ENCODE measurements around the gene GLG1.

GLG1 gene

GRCh38 chr16:74651841-74652240 lies 44.9 kb upstream of the GLG1 start:
- ATAC-seq = no peak
- TF ChIP-seq, protein P1, sequence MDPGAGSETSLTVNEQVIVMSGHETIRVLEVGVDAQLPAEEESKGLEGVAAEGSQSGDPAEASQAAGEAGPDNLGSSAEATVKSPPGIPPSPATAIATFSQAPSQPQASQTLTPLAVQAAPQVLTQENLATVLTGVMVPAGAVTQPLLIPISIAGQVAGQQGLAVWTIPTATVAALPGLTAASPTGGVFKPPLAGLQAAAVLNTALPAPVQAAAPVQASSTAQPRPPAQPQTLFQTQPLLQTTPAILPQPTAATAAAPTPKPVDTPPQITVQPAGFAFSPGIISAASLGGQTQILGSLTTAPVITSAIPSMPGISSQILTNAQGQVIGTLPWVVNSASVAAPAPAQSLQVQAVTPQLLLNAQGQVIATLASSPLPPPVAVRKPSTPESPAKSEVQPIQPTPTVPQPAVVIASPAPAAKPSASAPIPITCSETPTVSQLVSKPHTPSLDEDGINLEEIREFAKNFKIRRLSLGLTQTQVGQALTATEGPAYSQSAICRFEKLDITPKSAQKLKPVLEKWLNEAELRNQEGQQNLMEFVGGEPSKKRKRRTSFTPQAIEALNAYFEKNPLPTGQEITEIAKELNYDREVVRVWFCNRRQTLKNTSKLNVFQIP (CRISPR knock-in tag; IDR thresholded peaks at IDR 0.05; ENCODE audit: borderline replicate concordance, low read depth) = no peak

DNA sequence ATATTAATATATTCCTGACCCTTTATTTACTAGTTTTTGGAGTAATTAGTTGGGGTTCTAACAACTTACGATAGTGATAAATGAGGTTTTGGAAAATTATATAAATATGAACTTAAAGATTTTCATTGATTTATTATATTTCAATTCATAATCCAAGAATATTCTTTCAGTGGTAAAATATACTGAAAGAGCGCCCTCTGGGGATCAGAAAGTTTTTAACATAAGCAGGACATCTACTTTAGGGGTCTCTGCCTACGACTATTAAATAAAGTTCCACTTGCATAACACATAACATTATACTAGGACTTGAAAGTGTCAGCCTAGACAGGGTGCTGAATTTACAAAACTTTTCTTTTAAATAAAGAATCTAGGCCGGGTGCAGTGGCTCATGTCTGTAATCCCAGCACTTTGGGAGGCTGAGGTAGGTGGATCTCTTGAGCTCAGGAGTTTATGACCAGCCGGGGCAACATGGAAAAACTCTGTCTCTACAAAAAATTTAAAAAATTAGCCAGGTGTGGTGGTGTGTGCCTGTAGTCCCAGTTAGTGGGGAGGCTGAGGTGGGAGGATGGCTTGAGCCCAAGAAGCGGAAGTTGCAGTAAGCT lies 44.2 kb upstream of the GLG1 start:
- no peak for TF ChIP-seq ZC3H10 (CRISPR knock-in tag; IDR thresholded peaks at IDR 0.05)
- TF ChIP-seq SNAI2 (CRISPR knock-in tag; IDR thresholded peaks at IDR 0.05) = no peak
- no peak for TF ChIP-seq TOX (CRISPR knock-in tag; IDR thresholded peaks at IDR 0.05; ENCODE audit: borderline replicate concordance)
- no peak for TF ChIP-seq ZNF70 (CRISPR knock-in tag; IDR thresholded peaks at IDR 0.05)
- TF ChIP-seq, protein P1 (CRISPR knock-in tag; IDR thresholded peaks at IDR 0.05; ENCODE audit: borderline replicate concordance, low read depth) = no peak
- TF ChIP-seq ESRRG (CRISPR knock-in tag; IDR thresholded peaks at IDR 0.05) = no peak
- TF ChIP-seq GLIS3 (CRISPR knock-in tag; IDR thresholded peaks at IDR 0.05) = no peak
- no peak for TF ChIP-seq OSR1 (CRISPR knock-in tag; IDR thresholded peaks at IDR 0.05)
- no peak for TF ChIP-seq ARNTL (CRISPR knock-in tag; IDR thresholded peaks at IDR 0.05; ENCODE audit: borderline replicate concordance, low read depth)
- TF ChIP-seq ZNF565 (CRISPR knock-in tag; conservative IDR thresholded peaks at IDR 0.05; ENCODE audit: low read depth) = no peak
- no peak for TF ChIP-seq ZNF8 (CRISPR knock-in tag; IDR thresholded peaks at IDR 0.05)
- no peak for TF ChIP-seq PATZ1 (CRISPR knock-in tag; IDR thresholded peaks at IDR 0.05; ENCODE audit: borderline replicate concordance)
- TF ChIP-seq ISL1 (CRISPR knock-in tag; IDR thresholded peaks at IDR 0.05) = no peak
- TF ChIP-seq, protein P2, sequence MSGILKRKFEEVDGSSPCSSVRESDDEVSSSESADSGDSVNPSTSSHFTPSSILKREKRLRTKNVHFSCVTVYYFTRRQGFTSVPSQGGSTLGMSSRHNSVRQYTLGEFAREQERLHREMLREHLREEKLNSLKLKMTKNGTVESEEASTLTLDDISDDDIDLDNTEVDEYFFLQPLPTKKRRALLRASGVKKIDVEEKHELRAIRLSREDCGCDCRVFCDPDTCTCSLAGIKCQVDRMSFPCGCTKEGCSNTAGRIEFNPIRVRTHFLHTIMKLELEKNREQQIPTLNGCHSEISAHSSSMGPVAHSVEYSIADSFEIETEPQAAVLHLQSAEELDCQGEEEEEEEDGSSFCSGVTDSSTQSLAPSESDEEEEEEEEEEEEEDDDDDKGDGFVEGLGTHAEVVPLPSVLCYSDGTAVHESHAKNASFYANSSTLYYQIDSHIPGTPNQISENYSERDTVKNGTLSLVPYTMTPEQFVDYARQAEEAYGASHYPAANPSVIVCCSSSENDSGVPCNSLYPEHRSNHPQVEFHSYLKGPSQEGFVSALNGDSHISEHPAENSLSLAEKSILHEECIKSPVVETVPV (CRISPR knock-in tag; IDR thresholded peaks at IDR 0.05) = no peak
- peak; percentile 46; the same call in 1 of the 3 replicates for ATAC-seq

- ATAC-seq = no peak
- no peak for TF ChIP-seq CSDC2 (CRISPR knock-in tag; IDR thresholded peaks at IDR 0.05)
- TF ChIP-seq ISL1 (CRISPR knock-in tag; IDR thresholded peaks at IDR 0.05) = no peak
- no peak for TF ChIP-seq SNAI2 (CRISPR knock-in tag; IDR thresholded peaks at IDR 0.05)
- TF ChIP-seq GLIS3 (CRISPR knock-in tag; IDR thresholded peaks at IDR 0.05) = no peak
- TF ChIP-seq ZNF70 (CRISPR knock-in tag; IDR thresholded peaks at IDR 0.05) = no peak
- no peak for TF ChIP-seq ZNF565 (CRISPR knock-in tag; conservative IDR thresholded peaks at IDR 0.05; ENCODE audit: low read depth)
- TF ChIP-seq ZC3H10 (CRISPR knock-in tag; IDR thresholded peaks at IDR 0.05) = no peak
- no peak for TF ChIP-seq ZFP3 (CRISPR knock-in tag; IDR thresholded peaks at IDR 0.05)
- TF ChIP-seq, protein P2 (CRISPR knock-in tag; IDR thresholded peaks at IDR 0.05) = no peak
- no peak for TF ChIP-seq RARB (CRISPR knock-in tag; IDR thresholded peaks at IDR 0.05)
- no peak for TF ChIP-seq OSR1 (CRISPR knock-in tag; IDR thresholded peaks at IDR 0.05)
- no peak for TF ChIP-seq BACH2 (CRISPR knock-in tag; IDR thresholded peaks at IDR 0.05; ENCODE audit: borderline replicate concordance)
- TF ChIP-seq, protein P3, sequence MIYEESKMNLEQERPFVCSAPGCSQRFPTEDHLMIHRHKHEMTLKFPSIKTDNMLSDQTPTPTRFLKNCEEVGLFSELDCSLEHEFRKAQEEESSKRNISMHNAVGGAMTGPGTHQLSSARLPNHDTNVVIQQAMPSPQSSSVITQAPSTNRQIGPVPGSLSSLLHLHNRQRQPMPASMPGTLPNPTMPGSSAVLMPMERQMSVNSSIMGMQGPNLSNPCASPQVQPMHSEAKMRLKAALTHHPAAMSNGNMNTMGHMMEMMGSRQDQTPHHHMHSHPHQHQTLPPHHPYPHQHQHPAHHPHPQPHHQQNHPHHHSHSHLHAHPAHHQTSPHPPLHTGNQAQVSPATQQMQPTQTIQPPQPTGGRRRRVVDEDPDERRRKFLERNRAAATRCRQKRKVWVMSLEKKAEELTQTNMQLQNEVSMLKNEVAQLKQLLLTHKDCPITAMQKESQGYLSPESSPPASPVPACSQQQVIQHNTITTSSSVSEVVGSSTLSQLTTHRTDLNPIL (CRISPR knock-in tag; IDR thresholded peaks at IDR 0.05; ENCODE audit: low read depth) = no peak
- TF ChIP-seq ARNTL (CRISPR knock-in tag; IDR thresholded peaks at IDR 0.05; ENCODE audit: borderline replicate concordance, low read depth) = no peak
- TF ChIP-seq, protein P1 (CRISPR knock-in tag; IDR thresholded peaks at IDR 0.05; ENCODE audit: borderline replicate concordance, low read depth) = no peak
- TF ChIP-seq TSHZ2 (CRISPR knock-in tag; IDR thresholded peaks at IDR 0.05) = no peak
- no peak for TF ChIP-seq ESRRG (CRISPR knock-in tag; IDR thresholded peaks at IDR 0.05)
- no peak for TF ChIP-seq ZNF8 (CRISPR knock-in tag; IDR thresholded peaks at IDR 0.05)
Observed at GRCh38 chr16:74649839-74650504, 43.1 kb upstream of the GLG1 start.

Data from SK-N-SH treated with all-trans-retinoic acid at 6 μM for 48 hours (cell line).